GM18511 (cell line): ENCODE data around the gene RPGRIP1.
A peak's percentile ranks its signal among the peaks of the same experiment; 100 is the strongest.
"Not testable (repeated sequence)": the region's sequence is repeated elsewhere in the genome, so short reads cannot be mapped to it uniquely, and the experiment has no call there.

Experiments
- ATAC-seq: cut with Tn5 transposase; IDR thresholded peaks from one replicate; pipeline ENCODE4 v1.9.1; 2021; ENCODE audit warnings: mild to moderate bottlenecking, moderate library complexity; ENCODE audit not compliant: unreplicated experiment

Gene RPGRIP1

DNA sequence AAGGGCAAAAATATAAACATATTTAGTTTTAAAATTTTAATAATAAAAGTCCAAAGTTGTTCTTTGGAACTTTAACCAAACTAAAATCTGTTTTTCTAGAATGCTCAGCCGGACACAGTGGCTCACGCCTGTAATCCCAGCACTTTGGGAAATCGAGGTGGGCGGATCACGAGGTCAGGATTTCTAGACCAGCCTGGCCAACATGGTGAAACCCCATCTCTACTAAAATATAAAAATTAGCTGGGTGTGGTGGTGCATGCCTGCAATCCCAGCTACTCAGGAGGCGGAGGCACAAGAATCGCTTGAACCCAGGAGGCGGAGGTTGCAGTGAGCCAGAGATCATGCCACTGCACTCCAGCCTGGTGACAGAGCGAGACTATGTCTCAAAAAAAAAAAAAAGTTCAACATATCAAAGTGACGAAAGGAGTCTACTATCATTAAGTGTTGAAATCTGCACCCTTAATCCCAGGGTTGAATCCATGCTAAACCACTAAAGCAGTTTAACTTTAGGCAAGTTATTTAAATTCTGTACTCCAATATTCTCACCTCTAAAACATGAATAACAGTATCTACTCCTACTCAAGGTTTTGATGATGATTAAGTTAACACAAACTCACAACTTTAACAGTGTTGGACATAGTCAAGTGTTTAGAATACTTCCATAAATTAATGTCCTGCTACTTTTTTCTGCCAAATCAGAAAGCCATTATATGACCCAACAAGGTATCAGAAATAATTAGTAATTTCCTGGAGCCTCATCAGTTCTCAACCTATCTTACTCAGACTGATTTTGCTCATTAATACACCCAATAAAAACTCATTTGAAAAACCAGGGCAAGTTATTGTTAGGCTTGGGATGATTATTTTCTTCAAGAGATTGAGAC, 21.6 kb upstream of the RPGRIP1 start:
- no peak for ATAC-seq

- ATAC-seq: no peak
Observed at GRCh38 chr14:21258889-21259787, 20.7 kb upstream of the RPGRIP1 start.

DNA sequence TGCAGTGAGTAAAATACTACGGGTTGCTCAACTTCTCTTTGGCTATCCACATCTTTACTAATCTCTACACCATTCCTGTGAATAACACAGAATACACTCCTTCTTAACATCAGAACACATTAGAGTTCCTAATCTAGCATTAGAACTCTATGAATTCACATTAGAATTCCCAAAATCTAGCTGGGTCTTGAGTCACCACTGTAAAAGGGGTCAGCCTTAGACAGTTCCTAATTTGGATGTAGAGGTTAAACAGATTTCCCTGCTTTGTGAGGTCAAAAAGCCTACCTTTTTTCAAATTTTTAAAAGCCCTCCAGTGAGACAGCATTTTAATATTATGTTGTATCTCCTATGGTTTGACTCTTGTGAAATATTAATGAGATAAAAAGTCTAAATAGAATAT, 18.1 kb upstream of the RPGRIP1 start:
- no peak for ATAC-seq

DNA sequence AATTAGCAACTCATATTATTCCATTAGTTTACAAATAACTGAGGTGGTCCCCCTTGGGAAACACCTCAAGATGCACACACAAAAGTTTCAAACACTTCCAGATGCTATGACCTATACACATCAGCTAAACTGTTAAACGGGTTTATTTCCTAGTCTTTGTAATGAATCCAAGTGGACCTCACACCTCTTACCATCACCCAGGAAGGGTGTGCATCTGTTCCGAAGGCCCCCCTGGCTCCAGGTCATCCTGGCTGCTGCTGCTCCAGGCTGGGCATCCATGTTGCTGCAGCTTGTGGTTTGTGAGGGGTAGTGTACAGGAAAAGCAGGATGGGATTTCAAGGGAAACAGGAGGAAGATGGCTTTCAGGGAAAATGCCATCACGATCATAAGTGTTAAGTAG, 17.5 kb upstream of the RPGRIP1 start:
- ATAC-seq: no peak

DNA sequence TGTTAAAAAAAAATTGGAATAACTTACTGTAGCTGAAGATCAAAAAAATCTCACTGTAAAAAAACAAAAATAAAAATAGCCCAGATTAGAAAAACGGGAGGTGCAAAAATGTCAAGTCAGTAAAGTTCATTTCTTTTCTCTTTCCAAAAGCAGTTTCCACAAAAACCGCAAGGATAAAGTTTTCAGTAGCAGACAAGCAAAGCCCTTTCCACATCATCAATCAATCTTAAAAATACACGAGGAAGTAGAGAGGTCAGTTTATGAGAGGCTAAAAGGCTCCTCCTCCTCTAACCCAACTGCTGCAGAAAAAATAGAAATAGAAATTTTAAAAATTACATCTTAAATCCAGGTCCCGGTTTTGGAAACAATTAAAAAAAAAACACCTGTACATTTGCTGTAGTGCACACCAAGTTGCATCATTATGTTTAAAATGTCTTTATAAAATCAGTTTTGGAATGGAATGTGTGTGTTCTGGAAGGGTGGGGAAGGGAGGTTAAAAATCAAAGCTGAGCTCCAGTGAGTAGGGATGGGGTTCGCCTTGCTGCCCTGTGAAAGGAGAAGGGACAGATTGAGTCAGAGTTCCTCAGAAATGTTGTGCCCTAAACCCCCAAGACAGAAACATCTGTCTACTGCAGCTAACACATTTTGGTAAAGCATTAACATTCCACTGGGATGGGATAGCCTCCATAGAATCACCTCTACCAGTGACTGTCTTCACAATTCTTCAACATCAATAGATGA, 16.4 kb upstream of the RPGRIP1 start:
- ATAC-seq: no peak

DNA sequence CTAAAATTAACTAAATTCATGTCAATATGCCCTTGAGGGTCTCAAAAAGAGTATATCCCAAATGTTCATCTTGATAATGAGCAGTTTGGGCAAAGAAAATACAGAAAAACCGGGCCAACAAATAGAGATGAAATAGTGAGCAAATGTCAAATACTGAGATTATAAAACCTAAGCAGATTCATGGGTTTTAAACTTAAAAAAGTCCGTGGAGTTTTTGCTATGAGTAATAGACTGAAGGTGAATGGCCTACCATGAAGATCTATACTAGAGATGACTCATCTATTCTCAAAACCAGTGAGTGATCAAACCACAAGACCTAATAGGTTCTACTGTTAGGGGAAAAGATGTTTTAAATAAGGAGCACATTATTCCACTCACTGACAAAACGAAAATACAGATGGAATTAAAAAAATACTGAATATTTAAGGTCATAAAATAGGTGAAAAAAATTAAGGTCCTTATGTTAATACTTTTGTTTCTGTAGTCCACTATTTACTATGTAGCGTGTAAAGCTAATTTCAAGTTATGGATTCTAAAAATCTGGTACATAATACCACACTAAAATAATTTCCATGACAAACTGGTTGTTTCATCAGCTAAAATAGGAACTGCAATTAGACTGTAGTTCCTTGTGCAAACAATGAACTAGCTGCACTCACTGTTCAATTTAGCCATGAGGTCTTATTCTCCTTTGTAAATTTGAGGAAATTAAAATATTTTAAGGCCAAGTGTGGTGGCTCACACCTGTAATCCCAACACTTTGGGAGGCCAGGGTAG, 15.7 kb upstream of the RPGRIP1 start:
- ATAC-seq: peak; percentile 83

- ATAC-seq: no peak
Observed at GRCh38 chr14:21267431-21267845, 12.4 kb upstream of the RPGRIP1 start.

DNA sequence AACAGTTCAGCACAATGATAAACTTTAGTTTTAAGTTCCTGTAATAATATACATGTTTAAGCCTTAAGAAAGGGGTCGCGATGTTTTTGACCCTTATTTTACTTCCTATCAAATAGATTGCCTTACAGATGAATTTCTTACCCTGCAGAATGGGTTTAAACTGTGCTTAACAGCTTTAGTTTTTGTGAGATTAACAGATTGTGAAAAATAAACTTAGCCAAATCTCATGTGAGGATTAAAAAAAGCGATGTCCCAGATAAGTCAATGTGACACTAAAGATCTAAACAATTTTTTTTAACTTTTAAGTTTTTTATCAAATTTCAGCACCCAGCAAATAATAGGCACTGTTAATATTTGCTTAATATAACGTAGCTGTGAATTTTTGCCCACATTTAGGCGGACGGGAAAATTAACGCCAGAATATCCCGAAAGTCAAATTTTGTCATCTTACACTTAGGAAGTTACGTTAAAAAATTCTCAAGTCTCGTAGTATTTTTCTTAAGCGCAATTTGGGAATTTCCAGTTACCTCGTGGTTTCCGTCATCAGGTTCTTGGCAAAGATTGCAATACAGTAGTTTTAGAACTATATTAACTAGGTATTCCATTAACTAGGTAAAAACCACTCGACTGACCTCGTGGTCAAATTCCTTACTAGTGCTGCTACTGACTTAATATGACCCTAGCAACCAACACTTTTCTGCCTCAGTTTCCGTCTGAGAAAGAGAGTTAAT, 11.8 kb upstream of the RPGRIP1 start:
- no peak for ATAC-seq

GRCh38 chr14:21268617-21269251, 11.1 kb upstream of the RPGRIP1 start:
- no peak for ATAC-seq

- ATAC-seq: peak; percentile 90
Observed at GRCh38 chr14:21269252-21270046, 10.4 kb upstream of the RPGRIP1 start, which contains the start of gene HNRNPC. Gene HNRNPC (minus strand): TSS chr14:21269442. CDS start chr14:21234193, 35,249 bp downstream.

DNA sequence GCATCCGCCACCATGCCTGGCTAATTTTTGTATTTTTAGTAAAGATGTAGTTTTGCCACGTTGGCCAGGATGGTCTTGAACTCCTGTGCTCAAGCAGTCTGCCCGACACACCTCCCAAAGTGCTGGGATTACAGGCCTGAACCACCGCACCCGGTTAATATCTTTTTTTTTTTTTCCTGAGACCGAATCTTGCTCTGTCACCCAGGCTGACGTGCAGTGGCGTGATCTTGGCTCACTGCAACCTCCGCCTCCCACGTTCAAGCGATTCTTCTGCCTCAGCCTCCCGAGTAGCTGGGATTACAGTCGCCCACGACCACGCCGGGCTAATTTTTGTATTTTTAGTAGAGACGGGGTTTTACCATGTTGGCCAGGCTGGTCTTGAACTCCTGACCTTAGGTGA, 7.2 kb upstream of the RPGRIP1 start:
- not testable (repeated sequence) for ATAC-seq

DNA sequence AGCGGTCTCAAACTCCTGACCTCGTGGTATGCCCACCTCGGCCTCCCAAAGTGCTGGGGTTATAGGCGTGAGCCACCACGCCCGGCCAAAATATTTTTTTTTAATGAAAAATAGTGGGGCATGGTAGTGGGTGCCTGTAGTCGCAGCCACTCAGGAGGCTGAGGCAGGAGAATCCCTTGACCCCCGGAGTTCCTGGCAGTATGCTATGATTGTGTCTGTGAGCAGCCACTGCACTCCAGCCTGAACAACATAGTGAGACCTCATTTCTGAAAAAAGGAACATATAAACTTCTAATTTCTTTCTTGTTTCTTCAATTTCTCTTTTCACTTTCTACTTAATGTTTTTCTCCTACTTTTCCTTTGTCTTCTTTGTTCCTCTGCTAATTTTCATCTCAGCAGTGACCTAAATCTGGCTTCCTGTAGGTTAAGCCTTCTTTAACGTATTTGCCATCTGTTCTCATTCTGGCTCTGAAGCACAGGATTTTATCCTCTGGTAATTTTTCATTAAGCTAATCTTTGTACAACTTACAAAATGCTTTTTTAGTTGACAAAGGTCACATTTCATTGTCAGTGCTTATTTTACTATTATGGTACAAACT, 4.5 kb upstream of the RPGRIP1 start:
- ATAC-seq: no peak

DNA sequence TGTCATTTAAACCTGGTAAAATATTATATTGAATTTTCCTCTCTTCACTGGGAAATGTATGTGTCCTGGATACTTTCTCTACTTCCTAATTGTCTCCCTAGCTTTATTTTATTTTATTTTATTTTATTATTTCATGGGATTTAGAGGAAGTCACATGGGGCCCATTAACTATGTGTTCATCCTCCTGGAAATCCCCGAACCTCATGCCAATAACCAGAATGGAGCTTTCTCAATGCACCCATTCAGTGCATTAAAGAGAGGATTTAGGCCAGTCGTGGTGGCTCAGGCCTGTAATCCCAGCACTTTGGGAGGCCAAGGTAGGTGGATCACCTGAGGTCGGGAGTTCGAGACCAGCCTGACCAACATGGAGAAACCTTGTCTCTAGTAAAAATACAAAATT, 1.3 kb upstream of the RPGRIP1 start:
- no peak for ATAC-seq

DNA sequence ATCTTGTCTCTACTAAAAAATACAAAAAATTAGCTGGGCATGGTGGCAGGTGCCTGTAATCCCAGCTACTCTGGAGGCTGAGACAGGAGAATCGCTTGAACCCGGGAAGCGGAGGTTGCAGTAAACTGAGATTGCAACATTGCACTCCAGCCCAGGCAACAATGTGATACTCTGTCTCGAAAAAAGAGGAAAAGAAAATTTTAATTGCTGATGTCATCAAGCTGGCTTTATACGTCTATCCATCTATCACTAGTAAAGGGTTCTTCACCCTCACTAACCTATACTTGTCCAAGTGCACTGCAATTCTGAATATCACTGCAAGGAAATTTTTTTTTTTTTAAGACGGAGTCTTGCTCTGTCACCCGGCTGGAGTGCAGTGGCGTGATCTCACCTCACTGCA, 2.0 kb downstream of the RPGRIP1 start:
- ATAC-seq: not testable (repeated sequence)

GRCh38 chr14:21286516-21286915, 6.6 kb downstream of the RPGRIP1 start:
- not testable (repeated sequence) for ATAC-seq

GRCh38 chr14:21287168-21287567, 7.3 kb downstream of the RPGRIP1 start:
- ATAC-seq: no peak

GRCh38 chr14:21294026-21294425, 14.1 kb downstream of the RPGRIP1 start:
- not testable (repeated sequence) for ATAC-seq

DNA sequence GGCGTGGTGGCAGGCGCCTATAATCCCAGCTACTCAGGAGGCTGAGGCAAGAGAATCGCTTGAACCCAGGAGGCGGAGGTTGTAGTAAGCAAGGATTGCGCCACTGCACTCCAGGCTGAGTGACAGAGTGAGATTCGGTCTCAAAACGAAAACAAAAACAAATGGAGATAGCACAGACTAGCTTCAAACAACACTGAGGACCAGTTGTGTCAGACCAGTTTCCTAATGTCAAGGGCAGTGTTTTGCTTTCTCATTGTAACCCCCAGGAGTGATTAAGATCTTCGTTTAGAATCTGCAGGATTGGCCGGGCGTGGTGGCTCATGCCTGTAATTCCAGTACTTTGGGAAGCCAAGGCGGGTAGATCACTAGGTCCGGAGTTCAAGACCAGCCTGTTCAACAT, 18.5 kb downstream of the RPGRIP1 start:
- no peak for ATAC-seq
